Measurements from ENCODE around the gene BCHE. TPM values are rescaled to one million over a fixed set of nuclear protein-coding genes. Genes with fewer than 3 reads are reported as not detected.
A peak's percentile ranks its signal among the peaks of the same experiment; 100 is the strongest.
"Not testable (repeated sequence)": the region's sequence is repeated elsewhere in the genome, so short reads cannot be mapped to it uniquely, and the experiment has no call there.

BCHE gene
- total RNA-seq, 1 donor: under 0.01 TPM

DNA sequence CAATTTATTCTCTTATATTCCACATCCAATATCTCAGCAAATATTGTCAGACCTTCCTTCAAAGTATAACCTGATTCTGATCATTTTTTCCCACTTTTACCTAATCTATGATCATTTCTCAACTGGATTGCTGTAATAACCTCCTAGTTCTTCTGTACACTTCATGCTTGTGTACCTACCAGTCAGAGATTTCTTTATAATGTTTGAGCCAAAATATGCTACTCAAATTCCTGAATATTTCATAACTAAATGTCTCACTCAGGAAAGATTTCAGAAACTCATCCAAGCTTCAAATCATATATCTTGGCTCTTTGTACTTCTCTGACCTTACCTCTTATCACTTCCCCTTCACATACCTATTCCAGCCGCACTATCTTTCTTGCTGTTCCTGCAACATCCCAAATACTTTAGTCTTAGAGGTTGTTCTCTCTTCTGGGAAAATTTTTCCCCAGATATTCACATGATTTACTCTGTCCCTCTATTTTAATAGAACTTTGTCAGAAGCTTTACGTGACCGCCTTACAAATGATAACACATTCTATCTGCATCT is 20.0 kb downstream of the BCHE start:
- DNase-seq (ENCODE audit: low read depth in 2 of 3, low spot score in 2 of 3): no peak

DNA sequence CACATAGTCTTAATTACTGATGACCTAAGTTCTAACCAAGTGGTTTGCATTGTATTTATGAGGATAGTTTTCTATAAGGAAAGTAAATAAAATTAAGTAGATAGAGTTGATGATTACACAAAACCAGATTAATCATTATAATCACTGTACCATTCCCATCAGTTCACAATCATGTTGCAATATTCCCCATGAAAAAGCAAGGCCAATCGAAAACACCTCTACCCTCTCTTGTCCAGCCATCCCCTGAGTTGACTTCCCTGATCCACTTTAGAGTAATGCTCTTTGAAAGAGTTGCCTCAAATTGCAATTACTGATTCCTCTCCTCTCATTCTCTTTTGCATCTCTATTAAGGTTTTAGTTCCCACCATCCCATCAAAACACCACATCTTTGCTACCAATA is 21.0 kb downstream of the BCHE start:
- DNase-seq (ENCODE audit: low read depth in 2 of 3, low spot score in 2 of 3): no peak

- no peak for DNase-seq (ENCODE audit: low read depth in 2 of 3, low spot score in 2 of 3)
Measured at GRCh38 chr3:165815682-165816081, 21.5 kb downstream of the BCHE start.

DNA sequence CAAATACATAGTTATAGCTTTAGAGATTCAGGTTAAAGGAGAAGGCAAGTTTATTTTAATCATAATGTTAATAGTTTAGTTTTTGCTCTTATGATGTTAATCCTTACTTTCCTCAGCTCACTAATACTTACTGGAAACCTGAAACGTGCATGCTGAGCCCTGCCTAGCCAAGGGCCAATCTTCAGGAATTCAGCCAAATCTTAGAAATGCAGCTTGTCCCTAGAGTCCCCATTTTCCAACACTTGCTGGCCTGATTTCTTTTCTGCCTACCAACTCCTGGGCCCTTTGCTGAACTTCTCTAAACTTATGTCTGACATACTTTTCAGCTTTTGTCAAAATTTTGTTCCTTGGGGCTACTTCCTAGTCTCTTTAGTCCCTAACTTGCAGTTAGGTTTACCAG is 22.8 kb downstream of the BCHE start:
- DNase-seq (ENCODE audit: low read depth in 2 of 3, low spot score in 2 of 3): no peak

DNA sequence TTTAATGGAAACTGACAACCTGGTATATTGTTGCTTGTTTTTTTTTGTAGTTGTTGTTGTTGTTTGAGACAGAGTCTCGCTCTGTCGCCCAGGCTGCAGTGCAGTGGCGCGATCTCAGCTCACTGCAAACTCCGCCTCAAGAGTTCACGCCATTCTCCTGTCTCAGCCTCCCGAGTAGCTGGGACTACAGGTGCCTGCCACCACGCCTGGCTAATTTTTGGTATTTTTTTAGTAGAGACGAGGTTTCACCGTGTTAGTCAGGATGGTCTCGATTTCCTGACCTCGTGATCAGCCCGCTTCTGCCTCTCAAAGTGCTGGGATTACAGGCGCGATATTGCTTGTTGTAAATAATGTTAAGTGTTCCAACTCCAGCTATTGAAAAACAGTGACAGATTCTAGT is 29.3 kb downstream of the BCHE start:
- DNase-seq (ENCODE audit: low read depth in 2 of 3, low spot score in 2 of 3): not testable (repeated sequence)

DNA sequence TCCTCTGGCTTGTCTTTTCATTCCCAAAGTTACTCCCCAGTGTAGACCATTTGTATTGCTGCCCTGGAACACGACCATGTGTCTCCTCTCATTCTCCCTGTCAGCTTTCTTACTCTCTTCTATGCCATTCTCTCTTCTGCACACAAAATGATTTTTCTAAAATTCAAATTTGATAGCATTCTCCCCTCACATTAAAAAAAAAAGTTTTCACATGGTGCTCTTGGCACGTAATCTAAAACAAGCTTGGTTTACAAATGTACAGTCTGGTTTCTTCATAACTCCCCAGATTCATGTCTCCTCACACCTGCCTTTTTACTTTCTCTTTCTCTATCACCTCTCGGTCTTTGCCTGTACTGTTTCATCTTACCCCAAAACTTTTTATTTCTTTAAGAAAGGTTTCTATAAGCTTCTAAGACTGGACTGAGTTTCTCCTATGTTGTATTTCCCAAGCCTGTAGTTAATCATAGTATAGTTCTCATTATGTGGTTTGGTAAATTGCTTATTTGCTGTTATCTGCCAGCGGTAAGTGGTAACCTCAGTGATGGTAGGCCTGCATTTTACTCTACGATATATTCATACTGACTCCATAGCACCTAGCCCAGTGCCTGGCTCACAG is 31.2 kb downstream of the BCHE start:
- peak in 1 of 3 donors; percentile 0 for DNase-seq (ENCODE audit: low read depth in 2 of 3, low spot score in 2 of 3)

DNA sequence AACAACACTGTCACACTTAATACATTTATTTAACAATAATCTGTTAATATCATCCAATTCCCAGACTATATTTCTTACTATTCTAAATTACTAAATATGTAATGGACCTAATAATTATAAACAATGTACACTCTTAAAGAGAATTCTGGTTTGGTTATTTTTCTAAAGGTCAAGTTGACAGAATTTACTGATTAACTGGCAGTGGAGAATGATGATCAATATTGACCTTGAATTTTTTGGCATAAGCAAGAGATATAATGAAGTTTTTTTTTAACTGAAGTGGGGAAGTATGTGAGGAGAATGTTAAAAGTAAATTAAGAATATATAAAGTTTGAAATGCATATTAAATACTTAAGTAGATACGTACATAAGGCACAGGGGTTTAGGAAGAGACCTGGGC is 33.8 kb downstream of the BCHE start:
- DNase-seq (ENCODE audit: low read depth in 2 of 3, low spot score in 2 of 3): no peak

DNA sequence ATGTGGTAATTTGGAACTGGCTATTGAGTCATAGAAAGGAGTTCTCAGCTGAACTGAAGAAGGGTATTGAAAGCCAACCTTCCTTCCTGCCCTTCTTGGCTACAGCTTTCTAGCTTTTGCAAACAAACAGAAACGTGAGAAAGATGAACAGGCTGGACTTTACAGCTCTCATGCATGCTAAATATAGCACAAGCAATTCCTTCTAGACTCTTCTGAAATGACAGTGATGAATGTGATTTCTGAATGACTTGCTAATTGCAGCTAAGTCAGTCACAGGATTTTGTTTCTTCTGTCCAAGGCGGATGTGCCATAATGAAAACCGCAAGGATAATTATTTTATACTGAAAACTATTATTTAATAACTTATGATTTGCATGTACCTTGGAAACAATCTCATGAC is 36.3 kb downstream of the BCHE start:
- DNase-seq (ENCODE audit: low read depth in 2 of 3, low spot score in 2 of 3): no peak

- no peak for DNase-seq (ENCODE audit: low read depth in 2 of 3, low spot score in 2 of 3)
Measured at GRCh38 chr3:165799026-165799425, 38.2 kb downstream of the BCHE start.

GRCh38 chr3:165797551-165797950 is 39.7 kb downstream of the BCHE start:
- no peak for DNase-seq (ENCODE audit: low read depth in 2 of 3, low spot score in 2 of 3)

GRCh38 chr3:165796701-165797100 is 40.5 kb downstream of the BCHE start:
- no peak for DNase-seq (ENCODE audit: low read depth in 2 of 3, low spot score in 2 of 3)

GRCh38 chr3:165788531-165788930 is 48.7 kb downstream of the BCHE start:
- DNase-seq (ENCODE audit: low read depth in 2 of 3, low spot score in 2 of 3): no peak

- DNase-seq (ENCODE audit: low read depth in 2 of 3, low spot score in 2 of 3): no peak
Measured at GRCh38 chr3:165786013-165786412, 51.2 kb downstream of the BCHE start.

GRCh38 chr3:165784337-165784736 is 52.9 kb downstream of the BCHE start:
- no peak for DNase-seq (ENCODE audit: low read depth in 2 of 3, low spot score in 2 of 3)

DNA sequence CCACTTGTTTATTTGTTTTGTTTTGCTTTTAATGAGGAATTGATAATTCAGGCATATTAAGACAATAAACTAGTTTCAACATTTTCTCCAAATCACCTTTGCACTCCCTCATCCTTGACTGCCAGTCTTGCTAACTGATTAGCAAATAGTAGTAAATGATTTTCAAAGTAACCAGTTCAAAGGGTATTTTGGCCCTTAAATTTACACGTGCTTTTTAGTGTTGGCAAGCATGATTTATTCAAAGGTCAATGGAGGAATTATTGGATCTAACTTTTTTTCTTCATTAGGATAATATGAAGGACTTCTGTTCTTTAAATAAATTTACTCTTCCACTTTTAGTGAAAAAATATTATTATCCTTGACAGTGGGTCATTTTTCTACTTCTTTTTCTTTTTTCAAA is 53.8 kb downstream of the BCHE start:
- no peak for DNase-seq (ENCODE audit: low read depth in 2 of 3, low spot score in 2 of 3)

DNA sequence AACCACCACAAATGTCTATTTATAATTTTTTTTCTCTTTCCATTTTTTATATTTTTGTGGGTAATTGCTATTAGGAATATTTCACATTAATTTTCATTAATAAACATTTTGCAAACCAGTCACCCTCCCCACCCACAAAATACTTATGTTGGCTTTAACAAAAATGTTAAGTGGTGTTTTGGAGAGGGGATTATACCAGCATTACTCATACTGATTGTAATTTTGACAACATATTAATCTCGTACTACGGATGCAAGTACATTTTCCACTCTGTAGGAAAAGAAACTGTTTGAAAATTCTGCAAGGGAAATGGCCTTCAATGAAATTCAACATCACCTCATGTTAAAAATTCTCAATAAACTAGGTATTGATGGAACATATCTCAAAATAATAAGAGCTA is 58.3 kb downstream of the BCHE start:
- no peak for DNase-seq (ENCODE audit: low read depth in 2 of 3, low spot score in 2 of 3)

- no peak for DNase-seq (ENCODE audit: low read depth in 2 of 3, low spot score in 2 of 3)
Measured at GRCh38 chr3:165778456-165778855, 58.8 kb downstream of the BCHE start.

- no peak for DNase-seq (ENCODE audit: low read depth in 2 of 3, low spot score in 2 of 3)
Measured at GRCh38 chr3:165775824-165776223, 61.4 kb downstream of the BCHE start.

DNA sequence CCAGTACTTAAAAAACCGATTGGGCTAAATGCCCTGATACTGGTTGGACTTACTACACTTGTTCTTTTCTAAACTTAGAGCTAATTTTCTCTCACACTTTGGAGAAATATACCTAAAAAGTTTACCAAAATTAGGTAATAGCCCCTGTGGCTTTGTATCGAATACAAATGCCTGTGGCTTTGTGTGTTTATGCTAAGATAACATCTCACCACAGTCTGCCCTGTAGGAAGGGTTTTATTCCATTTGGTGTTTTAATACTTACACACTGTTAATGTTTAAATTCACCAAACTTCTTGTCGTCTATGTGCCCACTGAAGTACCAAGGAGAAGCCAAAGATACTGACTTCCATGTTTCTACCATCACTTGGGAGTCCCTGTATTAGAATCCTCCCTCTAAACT is 66.4 kb downstream of the BCHE start:
- DNase-seq (ENCODE audit: low read depth in 2 of 3, low spot score in 2 of 3): no peak

DNA sequence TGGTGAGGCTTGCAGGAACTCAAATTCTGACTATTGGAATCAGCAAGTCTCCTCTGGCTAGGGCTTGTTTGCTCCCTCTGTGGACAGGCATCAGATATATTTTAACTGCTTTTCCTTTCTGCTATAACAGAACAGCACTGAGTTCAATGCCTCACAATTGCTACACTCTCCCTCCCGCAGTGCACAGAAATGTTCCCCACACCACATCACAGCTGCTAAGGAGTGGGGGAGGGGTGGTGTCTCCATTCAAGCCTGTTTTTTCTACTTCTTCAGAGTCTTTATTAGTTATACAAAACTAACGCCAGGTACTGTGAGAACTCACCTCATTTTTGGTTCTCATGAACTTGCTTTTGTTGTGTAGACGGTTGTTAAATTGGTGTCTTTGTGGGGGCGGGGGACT is 68.5 kb downstream of the BCHE start:
- DNase-seq (ENCODE audit: low read depth in 2 of 3, low spot score in 2 of 3): no peak

DNA sequence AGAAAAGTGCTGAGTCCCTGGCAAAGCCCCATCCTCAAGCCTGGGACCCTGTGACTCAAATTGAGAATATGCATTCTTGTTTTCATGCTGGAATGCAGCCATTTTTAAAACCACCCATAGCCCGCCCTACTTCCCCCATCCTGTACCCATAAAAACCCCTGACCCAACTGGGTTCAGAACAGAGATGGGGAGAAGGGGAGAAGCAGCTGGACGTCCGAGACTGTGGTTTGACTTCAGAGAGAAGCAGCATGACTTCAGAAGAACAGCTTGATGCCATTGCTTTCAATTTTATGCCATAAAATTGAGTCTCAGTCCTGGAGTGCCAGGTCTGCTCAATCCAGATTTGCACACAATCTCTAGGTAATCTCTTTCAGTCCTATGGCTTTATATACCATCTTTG is 78.2 kb downstream of the BCHE start:
- no peak for DNase-seq (ENCODE audit: low read depth in 2 of 3, low spot score in 2 of 3)

DNA sequence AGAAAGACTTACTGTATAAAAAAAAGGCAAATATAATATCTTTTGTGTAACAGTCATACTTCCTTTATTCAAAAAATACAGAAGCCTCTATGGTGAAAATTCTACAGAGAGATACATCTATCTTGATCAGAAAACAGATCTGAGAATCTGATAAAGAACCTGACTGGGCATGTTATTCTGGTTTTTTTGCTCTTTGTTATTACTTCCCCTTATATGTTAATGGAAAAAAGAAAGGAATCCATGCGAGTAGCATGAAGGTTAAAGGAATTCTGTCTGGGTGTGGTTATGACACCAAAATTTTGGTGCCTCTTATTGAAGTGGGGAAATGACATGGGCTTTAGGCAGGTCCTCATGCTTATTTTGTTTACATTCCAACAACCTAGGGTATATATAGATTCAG is 81.7 kb downstream of the BCHE start:
- DNase-seq (ENCODE audit: low read depth in 2 of 3, low spot score in 2 of 3): no peak

Data from hematopoietic multipotent progenitor cell (in vitro differentiated cells).